ENCODE measurements around the gene YWHAH.

Gene YWHAH

GRCh38 chr22:31929167-31929930 is 15.0 kb upstream of the YWHAH start:
- Histone ChIP-seq H3K4me1 (ENCODE audit: low read length) (no peaks in the 10 kb centered on the region), H3K36me3 (replicated peaks; ENCODE audit: low read depth, low read length) (no peaks in the 10 kb centered on the region), H3K9ac (ENCODE audit: low read length) (no peak overlapping the region), H3K27me3 (ENCODE audit: low read depth, low read length) (peaks cover 24% of the 10 kb centered on the region), H3K4me2 (ENCODE audit: low read length) (no peak overlapping the region), H2AFZ (ENCODE audit: low read depth, low read length) (no peak overlapping the region), H3K79me2 (ENCODE audit: low read length) (no peaks in the 10 kb centered on the region), H4K20me1 (ENCODE audit: insufficient read depth, low read length) (no peaks in the 10 kb centered on the region), H3K27ac (ENCODE audit: low read length) (no peak overlapping the region), H3K4me3 (ENCODE audit: low read length) (no peak overlapping the region), H3K9me3 (ENCODE audit: insufficient read depth, low read length) (no peaks in the 10 kb centered on the region)
- no peak for TF ChIP-seq EZH2phosphoT487 (IDR thresholded peaks at IDR 0.05; ENCODE audit: low read depth)

- H3K4me1 ChIP-seq (ENCODE audit: low read length), result no peaks in the 10 kb centered on the region
- H3K9me3 ChIP-seq (ENCODE audit: insufficient read depth, low read length), result no peaks in the 10 kb centered on the region
- no peaks in the 10 kb centered on the region for H4K20me1 ChIP-seq (ENCODE audit: insufficient read depth, low read length)
- no peak overlapping the region for H3K4me3 ChIP-seq (ENCODE audit: low read length)
- no peaks in the 10 kb centered on the region for H3K36me3 ChIP-seq (replicated peaks; ENCODE audit: low read depth, low read length)
- no peak overlapping the region for H3K9ac ChIP-seq (ENCODE audit: low read length)
- TF ChIP-seq EZH2phosphoT487 (IDR thresholded peaks at IDR 0.05; ENCODE audit: low read depth) (no peak), CTCF (IDR thresholded peaks at IDR 0.05; ENCODE audit: low read depth, low read length) (no peak)
- no peaks in the 10 kb centered on the region for H3K79me2 ChIP-seq (ENCODE audit: low read length)
- no peak overlapping the region for H3K4me2 ChIP-seq (ENCODE audit: low read length)
- H3K27me3 ChIP-seq (ENCODE audit: low read depth, low read length), result peaks cover 7% of the 10 kb centered on the region
- no peak overlapping the region for H2AFZ ChIP-seq (ENCODE audit: low read depth, low read length)
- no peak overlapping the region for H3K27ac ChIP-seq (ENCODE audit: low read length)
Observed at GRCh38 chr22:31932863-31933262, 11.5 kb upstream of the YWHAH start.

- TF ChIP-seq EZH2phosphoT487 (IDR thresholded peaks at IDR 0.05; ENCODE audit: low read depth) (no peak), CTCF (IDR thresholded peaks at IDR 0.05; ENCODE audit: low read depth, low read length) (no peak)
- Histone ChIP-seq H3K79me2 (ENCODE audit: low read length) (no peaks in the 10 kb centered on the region), H3K4me3 (ENCODE audit: low read length) (no peak overlapping the region)
Observed at GRCh38 chr22:31933406-31933805, 10.9 kb upstream of the YWHAH start.

GRCh38 chr22:31933816-31934482 is 10.4 kb upstream of the YWHAH start:
- no peak for TF ChIP-seq EZH2phosphoT487 (IDR thresholded peaks at IDR 0.05; ENCODE audit: low read depth)
- TF ChIP-seq CTCF (IDR thresholded peaks at IDR 0.05; ENCODE audit: low read depth, low read length), result no peak
- Histone ChIP-seq H2AFZ (ENCODE audit: low read depth, low read length) (no peak overlapping the region), H3K79me2 (ENCODE audit: low read length) (no peaks in the 10 kb centered on the region), H3K9ac (ENCODE audit: low read length) (no peak overlapping the region), H3K27me3 (ENCODE audit: low read depth, low read length) (peaks cover 3% of the 10 kb centered on the region; the same call in 1 of the 2 replicates), H3K4me3 (ENCODE audit: low read length) (no peak overlapping the region), H4K20me1 (ENCODE audit: insufficient read depth, low read length) (no peaks in the 10 kb centered on the region), H3K27ac (ENCODE audit: low read length) (no peak overlapping the region), H3K9me3 (ENCODE audit: insufficient read depth, low read length) (no peaks in the 10 kb centered on the region), H3K4me1 (ENCODE audit: low read length) (no peaks in the 10 kb centered on the region), H3K4me2 (ENCODE audit: low read length) (no peak overlapping the region), H3K36me3 (replicated peaks; ENCODE audit: low read depth, low read length) (no peaks in the 10 kb centered on the region)

More at GRCh38 chr22:31933406-31933805, 10.9 kb upstream of the YWHAH start:
- Histone ChIP-seq H3K9ac (ENCODE audit: low read length) (no peak overlapping the region), H3K27me3 (ENCODE audit: low read depth, low read length) (peaks cover 3% of the 10 kb centered on the region; the same call in 1 of the 2 replicates), H3K27ac (ENCODE audit: low read length) (no peak overlapping the region), H4K20me1 (ENCODE audit: insufficient read depth, low read length) (no peaks in the 10 kb centered on the region), H2AFZ (ENCODE audit: low read depth, low read length) (no peak overlapping the region), H3K9me3 (ENCODE audit: insufficient read depth, low read length) (no peaks in the 10 kb centered on the region), H3K36me3 (replicated peaks; ENCODE audit: low read depth, low read length) (no peaks in the 10 kb centered on the region), H3K4me1 (ENCODE audit: low read length) (no peaks in the 10 kb centered on the region), H3K4me2 (ENCODE audit: low read length) (no peak overlapping the region)
